Panc1 (cell line): ENCODE results near the gene CCT6A.

Experiments used
- POLR2AphosphoS5 ChIP-seq: IDR thresholded peaks from 2 replicates; pipeline ENCODE4 v1.6.1; 2012; ENCODE audit warnings: mild to moderate bottlenecking, low read depth, low read length, moderate library complexity
- TF ChIP-seq, protein P1 (sequence below): fragments of 450-650 bp; IDR thresholded peaks from 2 replicates; pipeline ENCODE4 v1.5.1; 2017; ENCODE audit warnings: mild to moderate bottlenecking

DNA sequence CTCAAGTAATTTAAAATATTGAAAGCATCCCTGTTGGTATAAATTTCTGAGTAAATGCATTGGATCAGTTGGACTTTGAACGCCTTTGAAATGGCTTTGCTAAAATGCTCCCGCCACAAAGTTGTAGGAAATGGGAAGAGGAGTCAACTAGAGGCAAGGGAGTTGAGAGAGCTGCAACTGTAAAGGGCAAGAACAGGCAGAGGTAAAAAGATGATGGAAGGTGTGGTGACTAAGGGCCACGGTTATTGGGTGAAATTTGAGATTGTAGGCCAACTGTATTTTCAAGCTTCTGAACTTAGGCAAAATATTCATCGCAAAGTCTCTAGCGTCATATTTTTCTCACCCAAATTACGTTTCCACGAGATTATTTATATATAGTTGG lies 11.9 kb downstream of the CCT6A start:
- TF ChIP-seq, protein P1, sequence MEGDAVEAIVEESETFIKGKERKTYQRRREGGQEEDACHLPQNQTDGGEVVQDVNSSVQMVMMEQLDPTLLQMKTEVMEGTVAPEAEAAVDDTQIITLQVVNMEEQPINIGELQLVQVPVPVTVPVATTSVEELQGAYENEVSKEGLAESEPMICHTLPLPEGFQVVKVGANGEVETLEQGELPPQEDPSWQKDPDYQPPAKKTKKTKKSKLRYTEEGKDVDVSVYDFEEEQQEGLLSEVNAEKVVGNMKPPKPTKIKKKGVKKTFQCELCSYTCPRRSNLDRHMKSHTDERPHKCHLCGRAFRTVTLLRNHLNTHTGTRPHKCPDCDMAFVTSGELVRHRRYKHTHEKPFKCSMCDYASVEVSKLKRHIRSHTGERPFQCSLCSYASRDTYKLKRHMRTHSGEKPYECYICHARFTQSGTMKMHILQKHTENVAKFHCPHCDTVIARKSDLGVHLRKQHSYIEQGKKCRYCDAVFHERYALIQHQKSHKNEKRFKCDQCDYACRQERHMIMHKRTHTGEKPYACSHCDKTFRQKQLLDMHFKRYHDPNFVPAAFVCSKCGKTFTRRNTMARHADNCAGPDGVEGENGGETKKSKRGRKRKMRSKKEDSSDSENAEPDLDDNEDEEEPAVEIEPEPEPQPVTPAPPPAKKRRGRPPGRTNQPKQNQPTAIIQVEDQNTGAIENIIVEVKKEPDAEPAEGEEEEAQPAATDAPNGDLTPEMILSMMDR = no peak
- no peak for TF ChIP-seq POLR2AphosphoS5
